ENCODE measurements around the gene DAB2.

DNA sequence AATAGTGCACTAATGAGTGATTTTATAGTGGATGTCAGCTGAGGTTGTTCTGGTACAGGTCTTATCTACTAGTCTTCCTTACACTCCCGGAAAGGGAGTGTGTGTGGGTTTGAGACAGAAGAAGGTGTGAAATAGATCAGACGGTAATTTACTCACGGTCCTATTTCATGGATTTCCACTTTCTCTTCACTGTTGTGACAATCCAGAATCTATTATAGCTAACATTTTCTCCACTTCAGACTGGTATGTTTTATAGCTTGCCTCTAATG is 53.5 kb downstream of the DAB2 start:
- no peak for TF ChIP-seq EZH2 (IDR thresholded peaks at IDR 0.05; ENCODE audit: low read length, unreplicated experiment)
- TF ChIP-seq, protein P1, sequence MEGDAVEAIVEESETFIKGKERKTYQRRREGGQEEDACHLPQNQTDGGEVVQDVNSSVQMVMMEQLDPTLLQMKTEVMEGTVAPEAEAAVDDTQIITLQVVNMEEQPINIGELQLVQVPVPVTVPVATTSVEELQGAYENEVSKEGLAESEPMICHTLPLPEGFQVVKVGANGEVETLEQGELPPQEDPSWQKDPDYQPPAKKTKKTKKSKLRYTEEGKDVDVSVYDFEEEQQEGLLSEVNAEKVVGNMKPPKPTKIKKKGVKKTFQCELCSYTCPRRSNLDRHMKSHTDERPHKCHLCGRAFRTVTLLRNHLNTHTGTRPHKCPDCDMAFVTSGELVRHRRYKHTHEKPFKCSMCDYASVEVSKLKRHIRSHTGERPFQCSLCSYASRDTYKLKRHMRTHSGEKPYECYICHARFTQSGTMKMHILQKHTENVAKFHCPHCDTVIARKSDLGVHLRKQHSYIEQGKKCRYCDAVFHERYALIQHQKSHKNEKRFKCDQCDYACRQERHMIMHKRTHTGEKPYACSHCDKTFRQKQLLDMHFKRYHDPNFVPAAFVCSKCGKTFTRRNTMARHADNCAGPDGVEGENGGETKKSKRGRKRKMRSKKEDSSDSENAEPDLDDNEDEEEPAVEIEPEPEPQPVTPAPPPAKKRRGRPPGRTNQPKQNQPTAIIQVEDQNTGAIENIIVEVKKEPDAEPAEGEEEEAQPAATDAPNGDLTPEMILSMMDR (conservative IDR thresholded peaks at IDR 0.05; ENCODE audit: low read depth, low read length), result no peak
